Left ventricle myocardium inferior (tissue), 1 donor: ENCODE measurements around the gene LSM7. TPM values are rescaled to one million over a fixed set of nuclear protein-coding genes. Genes with fewer than 3 reads are reported as not detected.
A peak's percentile ranks its signal among the peaks of the same experiment; 100 is the strongest.
"Not testable (repeated sequence)": the region's sequence is repeated elsewhere in the genome, so short reads cannot be mapped to it uniquely, and the experiment has no call there.

Experiments used
- DNase-seq: peaks from one replicate; pipeline ENCODE4 v3.0.0-alpha.2; 2020
- H3K27ac ChIP-seq: fragments of 200-600 bp; replicated peaks from 2 replicates; pipeline ENCODE4 v1.8.0; 2021
- H3K27me3 ChIP-seq: fragments of 200-600 bp; 2 replicates; pipeline ENCODE4 v1.8.0; 2021; ENCODE audit warnings: low read depth
- H3K36me3 ChIP-seq: fragments of 200-600 bp; 2 replicates; pipeline ENCODE4 v1.8.0; 2021
- H3K4me1 ChIP-seq: fragments of 200-600 bp; 2 replicates; pipeline ENCODE4 v1.8.0; 2021
- H3K4me3 ChIP-seq: fragments of 200-600 bp; 2 replicates; pipeline ENCODE4 v1.8.0; 2021; ENCODE audit warnings: mild to moderate bottlenecking, moderate library complexity
- H3K9me3 ChIP-seq: fragments of 200-600 bp; replicated peaks from 2 replicates; pipeline ENCODE4 v1.8.0; 2021
- CTCF ChIP-seq: fragments of 200-600 bp; IDR thresholded peaks from 2 replicates; pipeline ENCODE4 v1.8.0; 2021; ENCODE audit warnings: antibody characterized with exemption, mild to moderate bottlenecking, borderline replicate concordance
- intact Hi-C: fragments of 100-400 bp; cut with micrococcal nuclease; formaldehyde crosslinking; loops from one replicate; pipeline ENCODE4 v1.11.0; 2022
- total RNA-seq: library from RNA; stranded (reverse); fragmentation: NEBNext Ultra II Directional; extraction: Animal tissue kit (Norgen Biotek cat#: 25700); gene quantifications from one replicate; pipeline ENCODE4 v1.2.1, GENCODE V29; 2021
- donor health status: DM: no; HTN: yes; CAD: no; lungs with severe emphysema.

LSM7 gene
- total RNA-seq, 1 donor from 2014 or later: 41.1 TPM

GRCh38 chr19:2286402-2287140 is 41.8 kb downstream of the LSM7 start:
- intact Hi-C loops: no loop called here
- no peak for DNase-seq
- peaks cover 81% of the 10 kb centered on the region for H3K27me3 ChIP-seq
- no peak overlapping the region for H3K4me3 ChIP-seq
- H3K9me3 ChIP-seq: no peaks in the 10 kb centered on the region
- no peak for TF ChIP-seq CTCF
- H3K27ac ChIP-seq: no peak overlapping the region
- H3K4me1 ChIP-seq: peaks cover 37% of the 10 kb centered on the region
- H3K36me3 ChIP-seq: no peaks in the 10 kb centered on the region

- Histone ChIP-seq H3K4me1 (peaks cover 14% of the 10 kb centered on the region), H3K4me3 (no peak overlapping the region)
- intact Hi-C loops: no loop called here
These were observed 44.4 kb downstream of the LSM7 start for GRCh38 chr19:2283835-2284507.

GRCh38 chr19:2282862-2283237 is 45.5 kb downstream of the LSM7 start:
- Histone ChIP-seq H3K9me3 (no peaks in the 10 kb centered on the region), H3K27me3 (peaks cover 44% of the 10 kb centered on the region), H3K4me1 (peaks cover 14% of the 10 kb centered on the region), H3K27ac (no peak overlapping the region), H3K4me3 (peak overlapping the region; percentile 64), H3K36me3 (no peaks in the 10 kb centered on the region)
- DNase-seq: no peak
- no peak for TF ChIP-seq CTCF
- intact Hi-C loops: no loop called here

More at GRCh38 chr19:2283835-2284507, 44.4 kb downstream of the LSM7 start:
- H3K9me3 ChIP-seq: no peaks in the 10 kb centered on the region
- no peak for DNase-seq
- no peak overlapping the region for H3K27ac ChIP-seq
- no peaks in the 10 kb centered on the region for H3K36me3 ChIP-seq
- peaks cover 55% of the 10 kb centered on the region for H3K27me3 ChIP-seq
- no peak for TF ChIP-seq CTCF

- no peak for TF ChIP-seq CTCF
- peak; percentile 87 for DNase-seq
- Histone ChIP-seq H3K27ac (peak within 1 kb of the TSS; percentile 63), H3K4me1 (peaks cover 14% of the 10 kb centered on the region), H3K27me3 (peaks cover 38% of the 10 kb centered on the region), H3K9me3 (no peaks in the 10 kb centered on the region), H3K4me3 (peak within 1 kb of the TSS; percentile 64), H3K36me3 (no peaks in the 10 kb centered on the region)
- intact Hi-C loops: no loop called here
These were observed 46.1 kb downstream of the LSM7 start, which contains the start of gene PEAK3 for GRCh38 chr19:2282062-2282861. Gene PEAK3, minus strand, starts transcription at chr19:2282175. Its CDS starts 1,244 bp downstream, at chr19:2280931.

GRCh38 chr19:2281265-2282061 is 46.9 kb downstream of the LSM7 start:
- peaks cover 30% of the 10 kb centered on the region for H3K27me3 ChIP-seq
- H3K27ac ChIP-seq: peak overlapping the region; percentile 63
- H3K9me3 ChIP-seq, H3K36me3 ChIP-seq, DNase-seq, intact Hi-C loops: not testable (repeated sequence)
- H3K4me1 ChIP-seq: peaks cover 16% of the 10 kb centered on the region
- peak overlapping the region; percentile 64 for H3K4me3 ChIP-seq
